C4-2B (cell line): ENCODE data around the gene TUBB2B.

ENCODE experiments used
- ZFX ChIP-seq: fragments of 450-650 bp; IDR thresholded peaks from 2 replicates; pipeline ENCODE4 v1.6.1; 2017
- TF ChIP-seq, protein P1 (sequence below): fragments of 450-650 bp; conservative IDR thresholded peaks from 2 replicates; pipeline ENCODE4 v1.5.1; 2017; ENCODE audit warnings: mild to moderate bottlenecking

DNA sequence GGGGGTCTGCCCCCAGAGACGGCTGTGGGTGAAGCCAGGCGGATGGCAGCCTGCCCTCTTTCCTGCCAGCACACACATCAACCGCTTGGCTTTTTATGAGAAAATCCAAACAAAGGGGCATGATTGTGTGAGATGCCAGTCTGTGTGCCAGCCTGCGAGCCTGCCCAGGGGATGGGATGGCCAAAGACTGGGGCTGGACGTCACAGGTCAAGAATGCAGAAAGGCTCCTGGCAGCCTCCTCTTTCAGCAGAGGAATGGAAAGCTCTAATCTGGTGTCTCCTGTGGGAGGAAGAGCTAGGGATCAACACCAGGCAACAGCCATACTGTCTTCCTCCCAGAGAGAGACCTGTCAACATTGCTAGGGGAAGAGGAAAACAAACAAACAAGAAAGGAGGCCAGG, 15.8 kb downstream of the TUBB2B start:
- TF ChIP-seq, protein P1, sequence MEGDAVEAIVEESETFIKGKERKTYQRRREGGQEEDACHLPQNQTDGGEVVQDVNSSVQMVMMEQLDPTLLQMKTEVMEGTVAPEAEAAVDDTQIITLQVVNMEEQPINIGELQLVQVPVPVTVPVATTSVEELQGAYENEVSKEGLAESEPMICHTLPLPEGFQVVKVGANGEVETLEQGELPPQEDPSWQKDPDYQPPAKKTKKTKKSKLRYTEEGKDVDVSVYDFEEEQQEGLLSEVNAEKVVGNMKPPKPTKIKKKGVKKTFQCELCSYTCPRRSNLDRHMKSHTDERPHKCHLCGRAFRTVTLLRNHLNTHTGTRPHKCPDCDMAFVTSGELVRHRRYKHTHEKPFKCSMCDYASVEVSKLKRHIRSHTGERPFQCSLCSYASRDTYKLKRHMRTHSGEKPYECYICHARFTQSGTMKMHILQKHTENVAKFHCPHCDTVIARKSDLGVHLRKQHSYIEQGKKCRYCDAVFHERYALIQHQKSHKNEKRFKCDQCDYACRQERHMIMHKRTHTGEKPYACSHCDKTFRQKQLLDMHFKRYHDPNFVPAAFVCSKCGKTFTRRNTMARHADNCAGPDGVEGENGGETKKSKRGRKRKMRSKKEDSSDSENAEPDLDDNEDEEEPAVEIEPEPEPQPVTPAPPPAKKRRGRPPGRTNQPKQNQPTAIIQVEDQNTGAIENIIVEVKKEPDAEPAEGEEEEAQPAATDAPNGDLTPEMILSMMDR = no peak
- no peak for TF ChIP-seq ZFX
